ENCODE results near the gene ATP6V1B1. TPM values are rescaled to one million over a fixed set of nuclear protein-coding genes. Genes with fewer than 3 reads are reported as not detected.

Gene ATP6V1B1
- total RNA-seq, 1 experiment from 2014 or later, result not detected

GRCh38 chr2:70962211-70962884, 26.6 kb downstream of the ATP6V1B1 start:
- DNase-seq (ENCODE audit: low spot score) (no peak), ATAC-seq (no peak)
- CTCF ChIA-PET, result interaction anchor here (1.3 to 8.5 kb wide), 4 partner anchors 17 to 39 kb away, joined by 5 to 159 read pairs (median 8); no protein-coding TSS in a partner anchor
- Mint-ChIP-seq H3K36me3 (no peaks in the 10 kb centered on the region), H3K27me3 (ENCODE audit: low read depth) (peaks cover 64% of the 10 kb centered on the region), H3K4me1 (peaks cover 6% of the 10 kb centered on the region), H3K9me3 (no peaks in the 10 kb centered on the region), H3K27ac (no peak overlapping the region), H3K4me3 (no peak overlapping the region)
- POLR2A ChIA-PET, result no interaction called here
- no peak for TF ChIP-seq NR3C1 (CRISPR knock-in tag; conservative IDR thresholded peaks at IDR 0.05; ENCODE audit: low read depth)
- no peak for TF ChIP-seq IRF2 (CRISPR knock-in tag; IDR thresholded peaks at IDR 0.05; ENCODE audit: borderline replicate concordance, low read depth)
- no peak for TF ChIP-seq GTF2I (CRISPR knock-in tag; conservative IDR thresholded peaks at IDR 0.05)
- TF ChIP-seq E2F5 (CRISPR knock-in tag; IDR thresholded peaks at IDR 0.05), result no peak
- TF ChIP-seq RELA (CRISPR knock-in tag; IDR thresholded peaks at IDR 0.05; ENCODE audit: borderline replicate concordance), result no peak
- TF ChIP-seq GABPB1 (CRISPR knock-in tag; IDR thresholded peaks at IDR 0.05), result no peak
- TF ChIP-seq AR (CRISPR knock-in tag; IDR thresholded peaks at IDR 0.05), result no peak
- TF ChIP-seq ATF6 (CRISPR knock-in tag; IDR thresholded peaks at IDR 0.05), result no peak

GRCh38 chr2:70962885-70963878, 27.5 kb downstream of the ATP6V1B1 start:
- no peak overlapping the region for H3K4me3 Mint-ChIP-seq
- TF ChIP-seq ZNF396 (CRISPR knock-in tag; IDR thresholded peaks at IDR 0.05; ENCODE audit: borderline replicate concordance) (no peak), FOXK1 (CRISPR knock-in tag; IDR thresholded peaks at IDR 0.05) (no peak), USF1 (CRISPR knock-in tag; IDR thresholded peaks at IDR 0.05) (no peak), GTF2I (CRISPR knock-in tag; conservative IDR thresholded peaks at IDR 0.05) (no peak), NFYB (CRISPR knock-in tag; conservative IDR thresholded peaks at IDR 0.05; ENCODE audit: low read depth) (no peak), E2F5 (CRISPR knock-in tag; IDR thresholded peaks at IDR 0.05) (no peak), SMAD4 (CRISPR knock-in tag; IDR thresholded peaks at IDR 0.05) (no peak), HMGA2 (CRISPR knock-in tag; IDR thresholded peaks at IDR 0.05) (no peak), ZBTB21 (CRISPR knock-in tag; IDR thresholded peaks at IDR 0.05; ENCODE audit: borderline replicate concordance) (no peak), AFF4 (CRISPR knock-in tag; IDR thresholded peaks at IDR 0.05; ENCODE audit: borderline replicate concordance) (no peak)

More at GRCh38 chr2:70962885-70963878, 27.5 kb downstream of the ATP6V1B1 start:
- DNase-seq (ENCODE audit: low spot score), result no peak
- ChIA-PET CTCF (interaction anchor here (1.3 to 8.5 kb wide), 8 partner anchors 15 to 39 kb away, joined by 5 to 159 read pairs (median 14); partner anchors contain the start of gene ANKRD53), POLR2A (no interaction called here)
- Mint-ChIP-seq H3K36me3 (no peaks in the 10 kb centered on the region), H3K9me3 (no peaks in the 10 kb centered on the region), H3K4me1 (peaks cover 3% of the 10 kb centered on the region), H3K27ac (no peak overlapping the region), H3K27me3 (ENCODE audit: low read depth) (peaks cover 72% of the 10 kb centered on the region)
- ATAC-seq, result no peak
